ENCODE results near the gene ELMO1.

DNA sequence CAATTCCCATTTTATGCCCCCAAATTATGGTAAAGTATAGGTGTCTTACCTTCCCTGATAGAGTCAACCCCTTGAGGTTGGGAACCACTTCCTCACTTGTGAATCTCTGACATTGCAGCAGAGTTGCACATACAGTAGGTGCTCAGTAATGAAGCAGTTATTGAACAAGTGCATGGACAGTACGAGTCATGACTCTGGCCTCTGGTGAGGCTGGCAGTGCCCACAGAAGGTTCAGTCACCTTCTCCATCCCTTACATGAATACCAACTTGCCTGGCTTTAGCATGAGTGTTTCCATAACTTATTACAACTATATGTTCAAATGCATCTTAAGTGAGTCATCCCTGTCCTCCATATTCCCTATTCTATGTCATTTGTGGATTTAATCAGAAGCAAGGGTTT, 340.0 kb downstream of the ELMO1 start:
- TF ChIP-seq, protein P1, sequence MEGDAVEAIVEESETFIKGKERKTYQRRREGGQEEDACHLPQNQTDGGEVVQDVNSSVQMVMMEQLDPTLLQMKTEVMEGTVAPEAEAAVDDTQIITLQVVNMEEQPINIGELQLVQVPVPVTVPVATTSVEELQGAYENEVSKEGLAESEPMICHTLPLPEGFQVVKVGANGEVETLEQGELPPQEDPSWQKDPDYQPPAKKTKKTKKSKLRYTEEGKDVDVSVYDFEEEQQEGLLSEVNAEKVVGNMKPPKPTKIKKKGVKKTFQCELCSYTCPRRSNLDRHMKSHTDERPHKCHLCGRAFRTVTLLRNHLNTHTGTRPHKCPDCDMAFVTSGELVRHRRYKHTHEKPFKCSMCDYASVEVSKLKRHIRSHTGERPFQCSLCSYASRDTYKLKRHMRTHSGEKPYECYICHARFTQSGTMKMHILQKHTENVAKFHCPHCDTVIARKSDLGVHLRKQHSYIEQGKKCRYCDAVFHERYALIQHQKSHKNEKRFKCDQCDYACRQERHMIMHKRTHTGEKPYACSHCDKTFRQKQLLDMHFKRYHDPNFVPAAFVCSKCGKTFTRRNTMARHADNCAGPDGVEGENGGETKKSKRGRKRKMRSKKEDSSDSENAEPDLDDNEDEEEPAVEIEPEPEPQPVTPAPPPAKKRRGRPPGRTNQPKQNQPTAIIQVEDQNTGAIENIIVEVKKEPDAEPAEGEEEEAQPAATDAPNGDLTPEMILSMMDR (IDR thresholded peaks at IDR 0.05), result no peak
- no peak for TF ChIP-seq POLR2AphosphoS5 (IDR thresholded peaks at IDR 0.05)

Data from transverse colon (tissue), 4 donors.